Measurements from ENCODE around the gene LMO7.

Gene LMO7

DNA sequence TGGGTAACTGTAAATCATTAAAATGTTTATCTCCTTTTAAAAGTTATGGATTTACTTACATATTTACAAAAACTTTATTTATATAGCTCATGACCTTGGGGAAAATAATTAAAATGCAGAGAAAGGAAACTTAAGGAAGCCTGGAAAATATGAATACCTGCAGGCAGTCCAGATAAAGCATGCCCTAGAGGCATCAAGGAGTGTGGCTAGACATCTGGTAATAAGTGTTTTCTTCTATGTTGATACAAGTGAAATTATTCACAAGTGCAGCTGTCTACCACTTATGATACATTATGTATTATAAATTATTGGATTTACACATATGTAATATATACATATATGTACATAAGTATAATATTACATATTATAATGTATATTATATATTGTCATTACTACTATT is 207.9 kb downstream of the LMO7 start:
- no peak for DNase-seq (ENCODE audit: low read depth)

DNA sequence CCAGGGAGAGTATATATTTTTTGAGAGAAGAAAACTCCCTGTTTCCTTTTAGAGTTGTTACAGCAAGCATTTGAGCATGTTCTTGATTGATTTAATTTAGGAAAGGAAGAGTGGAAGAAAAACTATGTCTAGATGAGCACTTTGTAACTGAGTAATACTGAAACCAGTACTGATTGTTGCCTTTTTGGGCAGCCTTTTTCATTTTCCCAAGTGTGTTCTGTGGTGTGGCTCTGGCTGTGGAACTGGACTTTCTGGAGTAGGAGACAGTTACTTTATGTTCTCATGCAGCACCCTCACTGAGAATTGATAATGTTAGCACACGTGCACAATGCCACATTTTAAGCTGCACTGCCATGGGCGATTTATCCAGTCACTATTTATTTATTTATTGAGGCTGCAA is 211.5 kb downstream of the LMO7 start:
- DNase-seq (ENCODE audit: low read depth), result no peak

- DNase-seq (ENCODE audit: low read depth), result no peak
These were observed 214.8 kb downstream of the LMO7 start for GRCh38 chr13:75850916-75851315.

DNA sequence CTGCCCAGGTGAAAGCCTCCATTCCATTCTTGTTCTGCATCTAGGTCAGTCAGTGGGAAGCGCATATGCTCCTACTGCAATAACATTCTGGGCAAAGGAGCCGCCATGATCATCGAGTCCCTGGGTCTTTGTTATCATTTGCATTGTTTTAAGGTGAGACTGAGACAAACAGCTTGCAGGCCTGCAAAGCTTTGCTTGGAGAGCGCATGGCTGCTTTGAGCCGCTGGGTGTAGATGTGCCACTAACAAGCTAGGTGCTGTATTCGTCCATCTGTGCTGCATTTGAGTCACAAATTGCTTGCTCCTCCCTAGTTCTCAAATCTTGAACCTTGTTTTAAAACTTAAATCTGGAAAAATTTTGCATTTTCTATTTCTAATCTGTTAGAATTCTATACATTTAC is 219.1 kb downstream of the LMO7 start:
- no peak for DNase-seq (ENCODE audit: low read depth)

- DNase-seq (ENCODE audit: low read depth), result no peak
These were observed 219.7 kb downstream of the LMO7 start for GRCh38 chr13:75855847-75856246.

DNA sequence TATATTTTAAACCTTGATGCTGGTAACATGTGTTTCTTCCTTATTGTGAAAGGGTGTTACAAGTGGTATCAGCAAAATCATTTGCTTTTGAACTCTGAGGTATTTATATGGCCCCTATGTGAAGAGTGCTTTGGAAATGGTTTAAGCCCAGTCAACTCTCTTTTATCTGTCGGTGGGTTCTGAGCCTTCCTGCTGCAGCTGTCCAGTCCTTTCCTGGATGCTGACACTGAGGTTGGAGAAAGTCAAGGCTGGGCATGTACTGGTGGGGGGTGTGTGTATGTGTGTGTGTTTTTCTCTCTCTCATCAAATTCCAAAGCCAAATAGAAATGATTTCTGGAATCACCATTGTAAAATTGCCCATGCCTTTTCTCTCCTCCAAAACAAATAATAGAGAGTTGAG is 221.2 kb downstream of the LMO7 start:
- no peak for DNase-seq (ENCODE audit: low read depth)

DNA sequence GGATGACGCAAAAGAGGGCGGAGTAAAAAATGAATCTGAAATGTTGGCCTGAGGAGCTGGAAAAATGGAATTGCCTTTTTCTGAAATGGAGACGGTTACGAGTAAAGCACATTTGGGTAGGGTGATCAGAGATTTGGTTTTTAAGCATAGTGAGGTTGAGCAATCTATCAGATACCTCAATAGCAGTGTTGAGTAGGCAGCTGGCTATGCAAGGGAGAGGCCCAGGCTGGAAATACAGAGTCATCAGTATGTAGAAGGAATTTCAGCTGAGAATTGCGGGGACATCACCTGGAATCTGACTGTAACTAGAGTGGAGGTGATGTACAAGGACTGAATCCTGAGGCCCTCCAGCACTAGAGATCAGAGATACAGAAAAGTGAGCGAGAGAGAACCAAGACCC is 224.8 kb downstream of the LMO7 start:
- DNase-seq (ENCODE audit: low read depth), result no peak

DNA sequence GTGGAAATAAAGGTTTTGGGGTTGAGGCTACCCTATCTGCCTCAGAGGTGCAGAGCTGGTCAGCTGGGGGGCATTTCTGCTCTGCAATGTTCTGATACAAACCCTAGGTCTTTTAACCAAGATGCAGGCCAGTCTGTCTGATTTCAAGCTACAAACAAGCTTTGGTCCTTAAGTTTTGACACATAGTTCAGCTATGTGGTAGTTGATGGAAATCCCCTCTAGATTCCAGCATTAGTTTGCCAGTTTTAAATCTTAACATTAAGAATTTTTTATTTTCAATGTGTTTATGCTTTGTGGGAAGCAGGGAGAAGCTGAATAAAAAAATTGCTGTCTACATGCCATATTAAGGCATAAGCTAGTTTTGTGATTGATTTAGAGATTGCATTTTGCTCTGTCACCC is 225.7 kb downstream of the LMO7 start:
- no peak for DNase-seq (ENCODE audit: low read depth)

DNA sequence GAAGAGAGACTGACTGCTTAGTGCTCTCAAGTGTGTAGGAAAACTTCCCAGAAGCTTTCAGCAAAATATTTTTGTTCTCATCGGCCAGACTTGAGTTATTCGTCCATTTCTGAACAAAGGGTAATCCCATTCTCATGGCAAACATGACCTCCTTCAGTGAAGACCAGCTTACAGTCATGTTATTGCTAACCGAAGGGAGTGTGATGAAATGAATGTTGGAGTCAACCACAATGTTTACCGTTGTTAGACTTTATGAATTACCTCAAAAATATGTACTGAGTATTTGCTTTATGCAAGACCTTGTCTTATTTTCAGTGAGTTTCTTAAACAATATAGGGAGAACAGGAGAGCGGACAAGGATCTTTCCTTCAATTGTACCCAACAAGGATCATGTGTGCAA is 228.6 kb downstream of the LMO7 start:
- DNase-seq (ENCODE audit: low read depth), result no peak

DNA sequence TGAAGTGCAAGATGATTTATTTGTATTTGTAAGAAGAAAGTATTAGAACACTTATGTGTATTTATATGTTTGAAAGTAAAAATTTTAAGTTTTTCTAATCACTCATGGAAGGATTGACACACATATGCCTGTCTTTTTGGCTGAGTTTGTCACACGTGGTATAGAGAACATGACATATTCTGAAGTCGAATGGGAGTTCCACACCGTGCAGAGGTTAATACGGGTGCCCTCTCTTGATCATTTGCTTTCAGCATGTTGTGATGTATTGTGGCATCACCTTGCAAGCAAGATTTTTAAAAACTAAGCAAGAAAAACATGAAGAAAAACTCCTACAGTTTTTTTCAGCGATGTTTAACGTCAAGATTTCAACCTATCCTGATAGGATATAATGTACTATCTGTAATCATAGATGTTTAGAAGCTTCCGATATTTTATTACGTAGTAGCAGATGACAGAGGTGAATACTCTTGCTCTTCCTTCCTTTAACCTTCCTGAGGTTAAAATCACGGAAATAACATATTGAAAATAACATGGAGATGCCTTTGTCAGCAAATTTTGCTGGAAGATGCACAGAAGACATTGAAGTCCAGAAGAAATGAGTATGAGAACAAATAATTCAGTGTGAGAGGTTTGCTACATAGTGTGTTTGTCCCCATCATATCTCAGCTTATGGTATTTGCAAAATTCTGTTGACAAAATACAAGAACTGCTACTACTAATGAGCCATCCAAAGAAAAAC is 231.4 kb downstream of the LMO7 start:
- no peak for DNase-seq (ENCODE audit: low read depth)

DNA sequence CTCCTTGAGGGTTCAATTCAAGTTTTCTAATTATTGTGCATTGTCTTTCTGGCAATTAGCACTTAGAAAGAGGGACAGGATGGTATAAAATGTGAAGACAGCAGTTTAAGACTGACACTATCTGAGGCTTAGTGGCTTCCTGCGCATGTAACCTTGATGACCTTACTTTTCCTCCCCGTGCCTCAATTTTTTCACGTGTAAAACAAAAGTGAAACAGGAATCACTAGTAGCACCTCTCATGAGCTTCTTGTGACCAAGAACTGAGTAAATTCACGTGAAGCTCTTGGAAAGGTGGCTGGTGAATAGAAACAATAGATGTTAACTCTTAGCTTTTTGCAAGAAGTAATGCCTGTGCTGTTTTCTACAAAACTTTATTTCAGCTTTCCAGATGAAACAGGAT is 233.9 kb downstream of the LMO7 start:
- no peak for DNase-seq (ENCODE audit: low read depth)

DNA sequence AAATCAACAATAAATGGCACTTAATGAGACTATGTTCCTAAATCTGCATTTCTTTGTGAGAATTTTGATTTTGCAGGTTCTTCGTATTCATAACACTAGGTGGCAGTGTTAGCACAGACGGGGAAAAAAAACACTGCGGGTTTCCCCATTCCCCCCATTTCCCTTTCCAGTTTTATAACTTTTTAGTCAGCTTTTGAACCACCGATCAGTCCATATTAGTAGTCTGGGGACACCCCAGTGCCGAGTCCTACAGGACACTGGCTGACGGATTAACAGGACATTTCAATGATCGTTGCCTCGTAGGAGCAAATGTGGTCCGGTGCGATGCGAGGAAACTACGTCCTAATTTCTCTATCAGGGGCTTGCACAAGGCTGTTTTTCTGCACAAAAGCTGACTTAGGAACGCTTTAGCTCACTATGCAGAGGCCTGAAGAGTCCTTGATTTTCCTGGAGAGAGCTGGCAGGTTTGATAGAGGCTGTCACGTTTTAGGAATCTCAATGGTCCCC is 234.3 kb downstream of the LMO7 start:
- DNase-seq (ENCODE audit: low read depth), result no peak

GRCh38 chr13:75871059-75871458 is 234.9 kb downstream of the LMO7 start:
- DNase-seq (ENCODE audit: low read depth), result no peak

DNA sequence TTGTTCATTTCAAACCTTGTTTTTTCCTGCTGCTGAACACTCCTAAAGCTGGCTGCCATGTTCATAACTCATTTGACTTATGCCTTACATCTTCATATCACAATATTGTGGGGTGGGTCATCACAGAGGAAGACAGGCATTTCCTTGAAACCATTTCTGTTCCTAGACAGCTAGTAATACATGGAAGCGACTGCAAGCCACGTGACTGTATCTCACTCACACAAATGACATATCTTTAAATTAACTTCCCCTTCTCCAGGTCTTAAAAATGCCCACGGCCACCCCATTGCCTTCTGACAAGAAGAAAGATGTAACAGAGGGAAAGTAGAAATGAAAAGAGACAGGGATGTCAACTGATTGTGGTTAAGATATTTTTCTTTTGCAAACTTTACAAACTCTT is 236.8 kb downstream of the LMO7 start:
- no peak for DNase-seq (ENCODE audit: low read depth)

DNA sequence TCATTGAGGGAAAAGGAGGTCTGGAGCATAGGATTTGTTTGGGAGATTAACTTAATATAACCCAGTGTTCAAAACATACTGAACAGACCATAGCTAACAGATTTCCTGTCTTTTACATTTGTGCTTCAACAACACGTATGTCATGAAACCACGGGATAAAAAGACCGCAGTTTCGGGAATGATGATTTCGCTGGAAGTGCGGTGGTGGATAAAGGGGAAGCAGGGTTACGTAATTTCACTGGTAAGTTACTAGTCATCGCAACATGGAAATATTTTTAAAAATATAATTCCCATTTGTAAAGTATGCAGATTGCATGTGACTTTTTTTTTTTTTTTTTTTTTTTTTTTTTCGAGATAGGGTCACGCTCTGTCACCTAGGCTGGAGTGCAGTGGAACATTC is 237.4 kb downstream of the LMO7 start:
- no peak for DNase-seq (ENCODE audit: low read depth)

GRCh38 chr13:75875450-75875849 is 239.3 kb downstream of the LMO7 start:
- DNase-seq (ENCODE audit: low read depth), result no peak

DNA sequence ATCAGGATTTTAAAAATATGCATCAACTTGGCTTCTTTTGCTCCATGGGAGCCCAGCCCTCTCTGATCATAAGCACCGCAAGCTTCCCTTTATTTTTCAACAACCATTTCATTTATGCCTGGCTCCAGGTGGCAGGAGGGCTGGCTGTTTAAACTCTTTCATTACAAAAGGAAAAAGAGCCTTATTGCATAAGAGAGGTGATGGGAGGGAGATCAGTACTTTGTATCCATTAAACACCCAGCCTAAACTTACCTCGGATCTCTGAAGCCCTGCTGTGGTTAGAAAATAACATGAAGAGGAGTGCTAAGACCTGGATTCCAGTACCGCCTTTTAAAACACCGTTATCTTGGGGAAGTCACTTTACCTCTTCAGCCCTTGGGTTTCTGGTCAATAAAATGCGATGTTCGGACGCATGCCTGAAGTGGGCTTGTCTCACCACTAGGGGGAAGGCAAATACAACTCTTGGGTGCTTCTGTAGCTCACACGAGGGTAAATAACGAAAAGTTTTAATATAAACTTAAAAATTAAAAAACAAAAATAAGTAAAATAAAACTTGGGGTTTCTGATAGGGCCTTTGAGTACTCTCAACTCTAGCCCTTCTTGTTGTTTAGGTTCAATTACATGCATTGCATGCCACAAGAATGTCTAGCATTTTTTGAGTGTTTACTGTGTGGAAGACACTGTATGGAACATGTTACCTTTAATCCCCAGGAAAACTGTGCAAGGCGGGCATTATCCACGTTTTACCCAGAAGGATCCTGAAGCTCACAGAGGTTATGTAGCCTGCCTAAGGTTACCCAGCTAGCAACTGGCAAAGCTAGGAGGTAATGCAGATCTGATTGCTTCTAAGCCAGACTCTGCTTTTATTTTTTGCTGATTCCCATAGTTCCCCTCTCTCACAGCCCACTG is 240.3 kb downstream of the LMO7 start:
- peak; percentile 28 for DNase-seq (ENCODE audit: low read depth)

DNA sequence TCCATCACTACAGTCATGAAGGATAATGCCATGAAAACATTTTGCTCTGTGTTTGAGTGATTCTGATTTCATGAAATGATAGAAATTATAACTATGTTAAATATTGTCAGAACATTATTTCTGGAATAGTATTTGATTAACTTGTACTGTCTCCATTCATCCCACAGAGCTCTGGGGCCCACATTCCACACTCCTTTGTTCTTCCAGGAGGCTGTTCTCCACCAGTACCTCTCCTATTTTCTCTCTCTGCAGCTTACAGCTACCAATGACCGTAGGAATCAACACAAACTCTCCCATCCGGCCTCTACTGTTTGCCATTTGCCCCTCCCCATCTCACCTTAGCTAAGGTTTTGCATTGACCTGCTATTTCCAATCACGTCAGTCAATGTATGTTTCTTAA is 240.9 kb downstream of the LMO7 start:
- DNase-seq (ENCODE audit: low read depth), result no peak

DNA sequence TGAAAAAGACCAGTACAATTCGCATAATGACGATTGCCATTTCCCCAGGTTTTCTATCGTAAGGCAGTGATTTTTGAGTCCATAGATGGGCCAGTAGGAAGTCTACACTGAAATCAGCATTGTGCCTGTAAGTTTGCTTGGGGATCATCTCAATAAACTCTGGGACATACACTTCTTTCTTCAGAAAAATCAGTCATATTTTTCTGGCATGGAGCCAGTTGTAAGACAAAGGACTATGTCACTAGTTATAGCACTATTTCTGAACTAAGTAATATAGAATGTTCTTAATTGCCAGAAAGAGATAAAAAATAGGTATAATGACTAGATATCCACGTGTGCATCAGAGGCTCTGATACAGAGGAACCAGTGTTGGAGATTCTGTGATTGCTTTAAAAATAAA is 243.5 kb downstream of the LMO7 start:
- no peak for DNase-seq (ENCODE audit: low read depth)

- no peak for DNase-seq (ENCODE audit: low read depth)
These were observed 245.1 kb downstream of the LMO7 start for GRCh38 chr13:75881109-75881775.

- DNase-seq (ENCODE audit: low read depth), result no peak
These were observed 246.1 kb downstream of the LMO7 start for GRCh38 chr13:75882261-75882660.

- no peak for DNase-seq (ENCODE audit: low read depth)
These were observed 253.3 kb downstream of the LMO7 start for GRCh38 chr13:75889427-75889826.

- no peak for DNase-seq (ENCODE audit: low read depth)
These were observed 259.0 kb downstream of the LMO7 start for GRCh38 chr13:75895168-75895567.

Data from activated gamma-delta T cell treated with anti-CD3 and anti-CD28 coated beads, Interleukin-2, amount 50 U/mL, for 16 hours (primary cell).